ENCODE data around the gene XRN2.

Gene XRN2

GRCh38 chr20:21303061-21303871, at the start of gene XRN2:
TSS of gene XRN2 (plus strand) at chr20:21303331. CDS start at chr20:21303399, 68 bp downstream.
- H3K36me3 ChIP-seq (ENCODE audit: control insufficient read depth in 1 of 2, insufficient read depth in 2 of 2, low read length in 2 of 2) = peaks cover 0 to 4% of the 10 kb centered on the region in 2 donors
- H3K4me3 ChIP-seq (ENCODE audit: low read depth in 1 of 2, low read length in 2 of 2) = peak within 1 kb of the TSS; percentile 84 to 93
- peaks cover 0 to 20% of the 10 kb centered on the region in 2 donors for H3K4me1 ChIP-seq (ENCODE audit: control insufficient read depth in 1 of 2, insufficient read depth in 2 of 2, low read length in 2 of 2)
- H3K27me3 ChIP-seq (ENCODE audit: low read depth, low read length) = no peaks in the 10 kb centered on the region
- H3K9me3 ChIP-seq (ENCODE audit: control insufficient read depth in 1 of 2, low read length in 2 of 2) = no peaks in the 10 kb centered on the region
- peak within 1 kb of the TSS; percentile 93 for H3K27ac ChIP-seq (ENCODE audit: low read length)

- H3K4me1 ChIP-seq (ENCODE audit: control insufficient read depth in 1 of 2, insufficient read depth in 2 of 2, low read length in 2 of 2) = no peaks in the 10 kb centered on the region
- no peaks in the 10 kb centered on the region for H3K36me3 ChIP-seq (ENCODE audit: control insufficient read depth in 1 of 2, insufficient read depth in 2 of 2, low read length in 2 of 2)
- no peaks in the 10 kb centered on the region for H3K27me3 ChIP-seq (ENCODE audit: low read depth, low read length)
- no peak overlapping the region for H3K4me3 ChIP-seq (ENCODE audit: low read depth in 1 of 2, low read length in 2 of 2)
- H3K9me3 ChIP-seq (ENCODE audit: control insufficient read depth in 1 of 2, low read length in 2 of 2) = no peaks in the 10 kb centered on the region
- H3K27ac ChIP-seq (ENCODE audit: low read length) = no peak overlapping the region
Observed at GRCh38 chr20:21257192-21257591, 45.9 kb upstream of the XRN2 start.

GRCh38 chr20:21258411-21258810, 44.7 kb upstream of the XRN2 start:
- H3K4me3 ChIP-seq (ENCODE audit: low read depth in 1 of 2, low read length in 2 of 2) = no peak overlapping the region
- no peaks in the 10 kb centered on the region for H3K27me3 ChIP-seq (ENCODE audit: low read depth, low read length)
- no peaks in the 10 kb centered on the region for H3K9me3 ChIP-seq (ENCODE audit: control insufficient read depth in 1 of 2, low read length in 2 of 2)
- no peaks in the 10 kb centered on the region for H3K36me3 ChIP-seq (ENCODE audit: control insufficient read depth in 1 of 2, insufficient read depth in 2 of 2, low read length in 2 of 2)
- no peaks in the 10 kb centered on the region for H3K4me1 ChIP-seq (ENCODE audit: control insufficient read depth in 1 of 2, insufficient read depth in 2 of 2, low read length in 2 of 2)
- H3K27ac ChIP-seq (ENCODE audit: low read length) = no peak overlapping the region

GRCh38 chr20:21259346-21259745, 43.8 kb upstream of the XRN2 start:
- Histone ChIP-seq H3K9me3 (ENCODE audit: control insufficient read depth in 1 of 2, low read length in 2 of 2) (no peaks in the 10 kb centered on the region), H3K27ac (ENCODE audit: low read length) (no peak overlapping the region), H3K4me3 (ENCODE audit: low read depth in 1 of 2, low read length in 2 of 2) (no peak overlapping the region), H3K4me1 (ENCODE audit: control insufficient read depth in 1 of 2, insufficient read depth in 2 of 2, low read length in 2 of 2) (no peaks in the 10 kb centered on the region), H3K36me3 (ENCODE audit: control insufficient read depth in 1 of 2, insufficient read depth in 2 of 2, low read length in 2 of 2) (no peaks in the 10 kb centered on the region), H3K27me3 (ENCODE audit: low read depth, low read length) (no peaks in the 10 kb centered on the region)

GRCh38 chr20:21262812-21263211, 40.3 kb upstream of the XRN2 start:
- Histone ChIP-seq H3K9me3 (ENCODE audit: control insufficient read depth in 1 of 2, low read length in 2 of 2) (peaks cover 0 to 9% of the 10 kb centered on the region in 2 donors), H3K27me3 (ENCODE audit: low read depth, low read length) (no peaks in the 10 kb centered on the region), H3K27ac (ENCODE audit: low read length) (no peak overlapping the region), H3K36me3 (ENCODE audit: control insufficient read depth in 1 of 2, insufficient read depth in 2 of 2, low read length in 2 of 2) (no peaks in the 10 kb centered on the region), H3K4me1 (ENCODE audit: control insufficient read depth in 1 of 2, insufficient read depth in 2 of 2, low read length in 2 of 2) (no peaks in the 10 kb centered on the region), H3K4me3 (ENCODE audit: low read depth in 1 of 2, low read length in 2 of 2) (no peak overlapping the region)

- H3K4me3 ChIP-seq (ENCODE audit: low read depth in 1 of 2, low read length in 2 of 2) = no peak overlapping the region
- H3K36me3 ChIP-seq (ENCODE audit: control insufficient read depth in 1 of 2, insufficient read depth in 2 of 2, low read length in 2 of 2) = no peaks in the 10 kb centered on the region
- peaks cover 0 to 9% of the 10 kb centered on the region in 2 donors for H3K9me3 ChIP-seq (ENCODE audit: control insufficient read depth in 1 of 2, low read length in 2 of 2)
- no peaks in the 10 kb centered on the region for H3K27me3 ChIP-seq (ENCODE audit: low read depth, low read length)
- H3K27ac ChIP-seq (ENCODE audit: low read length) = no peak overlapping the region
- H3K4me1 ChIP-seq (ENCODE audit: control insufficient read depth in 1 of 2, insufficient read depth in 2 of 2, low read length in 2 of 2) = no peaks in the 10 kb centered on the region
Observed at GRCh38 chr20:21265261-21266190, 37.6 kb upstream of the XRN2 start.

GRCh38 chr20:21266191-21266536, 37.0 kb upstream of the XRN2 start:
- Histone ChIP-seq H3K9me3 (ENCODE audit: control insufficient read depth in 1 of 2, low read length in 2 of 2) (peaks cover 0 to 9% of the 10 kb centered on the region in 2 donors), H3K36me3 (ENCODE audit: control insufficient read depth in 1 of 2, insufficient read depth in 2 of 2, low read length in 2 of 2) (no peaks in the 10 kb centered on the region), H3K4me1 (ENCODE audit: control insufficient read depth in 1 of 2, insufficient read depth in 2 of 2, low read length in 2 of 2) (no peaks in the 10 kb centered on the region), H3K27me3 (ENCODE audit: low read depth, low read length) (no peaks in the 10 kb centered on the region), H3K4me3 (ENCODE audit: low read depth in 1 of 2, low read length in 2 of 2) (no peak overlapping the region), H3K27ac (ENCODE audit: low read length) (no peak overlapping the region)

- Histone ChIP-seq H3K27ac (ENCODE audit: low read length) (no peak overlapping the region), H3K9me3 (ENCODE audit: control insufficient read depth in 1 of 2, low read length in 2 of 2) (peaks cover 0 to 18% of the 10 kb centered on the region in 2 donors), H3K4me1 (ENCODE audit: control insufficient read depth in 1 of 2, insufficient read depth in 2 of 2, low read length in 2 of 2) (no peaks in the 10 kb centered on the region), H3K27me3 (ENCODE audit: low read depth, low read length) (no peaks in the 10 kb centered on the region), H3K4me3 (ENCODE audit: low read depth in 1 of 2, low read length in 2 of 2) (no peak overlapping the region), H3K36me3 (ENCODE audit: control insufficient read depth in 1 of 2, insufficient read depth in 2 of 2, low read length in 2 of 2) (no peaks in the 10 kb centered on the region)
Observed at GRCh38 chr20:21269772-21270171, 33.4 kb upstream of the XRN2 start.

- peaks cover 0 to 18% of the 10 kb centered on the region in 2 donors for H3K9me3 ChIP-seq (ENCODE audit: control insufficient read depth in 1 of 2, low read length in 2 of 2)
- H3K27me3 ChIP-seq (ENCODE audit: low read depth, low read length) = no peaks in the 10 kb centered on the region
- no peaks in the 10 kb centered on the region for H3K36me3 ChIP-seq (ENCODE audit: control insufficient read depth in 1 of 2, insufficient read depth in 2 of 2, low read length in 2 of 2)
- H3K27ac ChIP-seq (ENCODE audit: low read length) = no peak overlapping the region
- no peaks in the 10 kb centered on the region for H3K4me1 ChIP-seq (ENCODE audit: control insufficient read depth in 1 of 2, insufficient read depth in 2 of 2, low read length in 2 of 2)
- no peak overlapping the region for H3K4me3 ChIP-seq (ENCODE audit: low read depth in 1 of 2, low read length in 2 of 2)
Observed at GRCh38 chr20:21270806-21271205, 32.3 kb upstream of the XRN2 start.

- H3K4me1 ChIP-seq (ENCODE audit: control insufficient read depth in 1 of 2, insufficient read depth in 2 of 2, low read length in 2 of 2) = no peaks in the 10 kb centered on the region
- H3K4me3 ChIP-seq (ENCODE audit: low read depth in 1 of 2, low read length in 2 of 2) = no peak overlapping the region
- H3K9me3 ChIP-seq (ENCODE audit: control insufficient read depth in 1 of 2, low read length in 2 of 2) = peaks cover 0 to 10% of the 10 kb centered on the region in 2 donors
- H3K27me3 ChIP-seq (ENCODE audit: low read depth, low read length) = no peaks in the 10 kb centered on the region
- H3K27ac ChIP-seq (ENCODE audit: low read length) = no peak overlapping the region
- H3K36me3 ChIP-seq (ENCODE audit: control insufficient read depth in 1 of 2, insufficient read depth in 2 of 2, low read length in 2 of 2) = no peaks in the 10 kb centered on the region
Observed at GRCh38 chr20:21272279-21272678, 30.9 kb upstream of the XRN2 start.

GRCh38 chr20:21272679-21273078, 30.5 kb upstream of the XRN2 start:
- Histone ChIP-seq H3K9me3 (ENCODE audit: control insufficient read depth in 1 of 2, low read length in 2 of 2) (peaks cover 0 to 9% of the 10 kb centered on the region in 2 donors), H3K27ac (ENCODE audit: low read length) (no peak overlapping the region), H3K36me3 (ENCODE audit: control insufficient read depth in 1 of 2, insufficient read depth in 2 of 2, low read length in 2 of 2) (no peaks in the 10 kb centered on the region), H3K4me1 (ENCODE audit: control insufficient read depth in 1 of 2, insufficient read depth in 2 of 2, low read length in 2 of 2) (no peaks in the 10 kb centered on the region), H3K4me3 (ENCODE audit: low read depth in 1 of 2, low read length in 2 of 2) (no peak overlapping the region), H3K27me3 (ENCODE audit: low read depth, low read length) (no peaks in the 10 kb centered on the region)

Data from muscle layer of duodenum (tissue), 2 donors.